ENCODE data around the gene NME9. TPM values are rescaled to one million over a fixed set of nuclear protein-coding genes. Genes with fewer than 3 reads are reported as not detected.

NME9 gene
- total RNA-seq, 4 donors from 2014 or later = 0.40 TPM; not detected in 3

GRCh38 chr3:138338811-138339210, 9.2 kb upstream of the NME9 start:
- Histone ChIP-seq H3K36me3 (no peaks in the 10 kb centered on the region), H3K9me3 (no peaks in the 10 kb centered on the region), H3K27me3 (no peaks in the 10 kb centered on the region), H3K4me1 (no peaks in the 10 kb centered on the region), H3K27ac (replicated peaks in 1 of 4) (no peak overlapping the region), H3K4me3 (no peak overlapping the region)
- 90% methylated on average over 4 of the region's 5 CpGs for WGBS
- no peak for DNase-seq (ENCODE audit: extremely low spot score)
- TF ChIP-seq POLR2AphosphoS5 (IDR thresholded peaks at IDR 0.05) = no peak
- TF ChIP-seq, protein P1, sequence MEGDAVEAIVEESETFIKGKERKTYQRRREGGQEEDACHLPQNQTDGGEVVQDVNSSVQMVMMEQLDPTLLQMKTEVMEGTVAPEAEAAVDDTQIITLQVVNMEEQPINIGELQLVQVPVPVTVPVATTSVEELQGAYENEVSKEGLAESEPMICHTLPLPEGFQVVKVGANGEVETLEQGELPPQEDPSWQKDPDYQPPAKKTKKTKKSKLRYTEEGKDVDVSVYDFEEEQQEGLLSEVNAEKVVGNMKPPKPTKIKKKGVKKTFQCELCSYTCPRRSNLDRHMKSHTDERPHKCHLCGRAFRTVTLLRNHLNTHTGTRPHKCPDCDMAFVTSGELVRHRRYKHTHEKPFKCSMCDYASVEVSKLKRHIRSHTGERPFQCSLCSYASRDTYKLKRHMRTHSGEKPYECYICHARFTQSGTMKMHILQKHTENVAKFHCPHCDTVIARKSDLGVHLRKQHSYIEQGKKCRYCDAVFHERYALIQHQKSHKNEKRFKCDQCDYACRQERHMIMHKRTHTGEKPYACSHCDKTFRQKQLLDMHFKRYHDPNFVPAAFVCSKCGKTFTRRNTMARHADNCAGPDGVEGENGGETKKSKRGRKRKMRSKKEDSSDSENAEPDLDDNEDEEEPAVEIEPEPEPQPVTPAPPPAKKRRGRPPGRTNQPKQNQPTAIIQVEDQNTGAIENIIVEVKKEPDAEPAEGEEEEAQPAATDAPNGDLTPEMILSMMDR (IDR thresholded peaks at IDR 0.05) = no peak
- TF ChIP-seq POLR2A (IDR thresholded peaks at IDR 0.05; ENCODE audit: low read depth) = no peak
- TF ChIP-seq EP300 (IDR thresholded peaks at IDR 0.05) = no peak
- intact Hi-C loops (cut with DNase I) = no loop called here

DNA sequence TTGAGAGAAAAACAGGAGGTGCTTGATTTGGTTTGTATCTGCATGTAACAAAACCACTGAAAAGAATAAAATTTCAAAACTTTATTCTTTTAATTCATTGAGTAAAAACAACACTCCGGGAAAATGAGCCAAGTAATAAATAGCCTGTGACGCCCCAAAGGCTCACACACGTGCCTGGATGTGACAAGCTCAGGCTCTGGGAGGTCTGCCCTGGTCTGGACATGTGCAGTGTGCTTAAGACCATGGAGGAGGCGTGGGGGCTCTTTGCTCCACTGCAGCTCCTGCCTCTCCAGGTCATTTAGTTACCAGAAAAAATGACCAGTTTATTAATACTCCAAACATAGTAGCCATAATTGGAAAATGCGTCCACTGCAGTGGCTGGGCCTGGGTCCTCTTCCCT, 8.6 kb upstream of the NME9 start:
- no peak for DNase-seq (ENCODE audit: extremely low spot score)
- Histone ChIP-seq H3K36me3 (no peaks in the 10 kb centered on the region), H3K27ac (replicated peaks in 1 of 4) (no peak overlapping the region), H3K4me1 (no peaks in the 10 kb centered on the region), H3K9me3 (no peaks in the 10 kb centered on the region), H3K27me3 (no peaks in the 10 kb centered on the region), H3K4me3 (no peak overlapping the region)
- 46% methylated on average over 5 of the region's 5 CpGs for WGBS
- TF ChIP-seq POLR2A (IDR thresholded peaks at IDR 0.05; ENCODE audit: low read depth) = no peak
- intact Hi-C loops (cut with DNase I) = no loop called here

GRCh38 chr3:138336454-138336999, 6.9 kb upstream of the NME9 start:
- Histone ChIP-seq H3K36me3 (no peaks in the 10 kb centered on the region), H3K4me3 (no peak overlapping the region), H3K27me3 (no peaks in the 10 kb centered on the region)

GRCh38 chr3:138334608-138335007, 5.0 kb upstream of the NME9 start:
- Histone ChIP-seq H3K4me3 (no peak overlapping the region), H3K27ac (replicated peaks in 1 of 4) (no peak overlapping the region), H3K9me3 (no peaks in the 10 kb centered on the region), H3K36me3 (no peaks in the 10 kb centered on the region), H3K4me1 (peaks cover 3 to 7% (median 4%) of the 10 kb centered on the region in 4 donors), H3K27me3 (no peaks in the 10 kb centered on the region)
- DNase-seq (ENCODE audit: extremely low spot score) = peak; percentile 66
- intact Hi-C loops (cut with DNase I) = loop anchor here (5.0 kb wide), 1 partner anchor 83 kb away; no protein-coding TSS in a partner anchor
- 87% methylated on average over 4 of the region's 4 CpGs for WGBS
- TF ChIP-seq POLR2AphosphoS5 (IDR thresholded peaks at IDR 0.05) = no peak
- TF ChIP-seq, protein P1 (IDR thresholded peaks at IDR 0.05) = no peak
- TF ChIP-seq POLR2A (IDR thresholded peaks at IDR 0.05; ENCODE audit: low read depth) = no peak
- TF ChIP-seq EP300 (IDR thresholded peaks at IDR 0.05) = no peak

More at GRCh38 chr3:138336454-138336999, 6.9 kb upstream of the NME9 start:
- no peak overlapping the region for H3K27ac ChIP-seq (replicated peaks in 1 of 4)
- DNase-seq (ENCODE audit: extremely low spot score) = no peak
- no peaks in the 10 kb centered on the region for H3K4me1 ChIP-seq
- TF ChIP-seq POLR2A (IDR thresholded peaks at IDR 0.05; ENCODE audit: low read depth) = no peak
- no peak for TF ChIP-seq EP300 (IDR thresholded peaks at IDR 0.05)
- no peak for TF ChIP-seq POLR2AphosphoS5 (IDR thresholded peaks at IDR 0.05)
- TF ChIP-seq, protein P1 (IDR thresholded peaks at IDR 0.05) = no peak
- intact Hi-C loops (cut with DNase I) = no loop called here
- WGBS = 94% methylated on average over 4 of the region's 4 CpGs
- H3K9me3 ChIP-seq = no peaks in the 10 kb centered on the region

DNA sequence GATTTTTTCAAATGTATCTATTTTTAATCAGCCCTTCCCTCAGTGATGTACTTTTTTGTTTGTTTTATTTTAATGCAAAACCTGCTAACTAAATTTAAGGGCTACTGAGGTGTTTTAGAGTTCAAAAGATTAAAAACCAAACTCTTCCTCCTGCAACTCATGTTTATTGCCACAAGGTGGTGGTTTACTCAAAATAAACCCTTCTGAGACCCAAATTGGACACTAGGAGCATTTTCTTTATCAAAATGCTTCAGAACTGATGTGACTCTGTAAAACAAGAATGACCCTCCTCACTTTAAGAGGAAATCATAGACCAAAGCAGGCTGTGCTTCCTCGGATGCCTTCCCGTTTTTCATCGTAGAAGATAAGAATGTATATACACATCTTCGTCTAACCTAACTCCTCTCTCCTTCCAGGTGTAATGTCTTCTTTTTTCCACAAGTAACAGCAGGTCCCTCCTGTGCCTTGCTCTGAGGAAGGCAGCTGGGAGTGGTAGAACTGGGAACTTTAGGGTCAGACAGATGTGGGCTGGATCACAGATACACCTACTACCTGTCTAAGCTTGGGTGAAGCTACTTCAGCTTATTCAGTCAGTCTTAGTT, 2.9 kb upstream of the NME9 start:
- Histone ChIP-seq H3K27me3 (no peaks in the 10 kb centered on the region), H3K27ac (replicated peaks in 1 of 4) (no peak overlapping the region), H3K36me3 (no peaks in the 10 kb centered on the region), H3K4me3 (no peak overlapping the region), H3K4me1 (peaks cover 11 to 22% (median 17%) of the 10 kb centered on the region in 4 donors), H3K9me3 (no peaks in the 10 kb centered on the region)
- DNase-seq (ENCODE audit: extremely low spot score) = peak; percentile 26
- no peak for TF ChIP-seq POLR2A (IDR thresholded peaks at IDR 0.05; ENCODE audit: low read depth)
- TF ChIP-seq, protein P1 (IDR thresholded peaks at IDR 0.05) = peak; percentile 63 to 68 (median 65)
- intact Hi-C loops (cut with DNase I) = loop anchor here (5.0 kb wide), 1 partner anchor 85 kb away; no protein-coding TSS in a partner anchor
- 38% methylated on average over 4 of the region's 4 CpGs for WGBS

All from esophagus muscularis mucosa (tissue), 4 donors.